CD14-positive monocyte (primary cell): ENCODE measurements around the gene DOCK10. TPM values are rescaled to one million over a fixed set of nuclear protein-coding genes. Genes with fewer than 3 reads are reported as not detected.

Experiments used
- DNase-seq, 3 donors: peaks; one replicate each; pipeline ENCODE4 v3.0.0-alpha.2; 2011 to 2022
- H2AFZ ChIP-seq: 2 replicates; pipeline ENCODE4 v1.6.0; 2012; ENCODE audit warnings: mild to moderate bottlenecking, low read depth, low read length, inconsistent platforms; ENCODE audit not compliant: insufficient read depth, poor library complexity, severe bottlenecking
- H3K27ac ChIP-seq, 2 donors: 1 replicate in 1 of 2; 2 replicates in 1 of 2; pipeline ENCODE4 v1.5.1; 2012 to 2013; ENCODE audit warnings: low read length in 2 of 2, control low read depth in 1 of 2, inconsistent platforms in 1 of 2, low read depth in 1 of 2, mild to moderate bottlenecking in 1 of 2
- H3K27me3 ChIP-seq, 2 donors: one replicate each; pipeline versions ENCODE4 v1.6.0 to v1.6.1; 2011 to 2013; ENCODE audit warnings: low read length in 2 of 2; ENCODE audit not compliant: control insufficient read depth in 2 of 2, insufficient read depth in 2 of 2
- H3K36me3 ChIP-seq, 2 donors: replicated peaks in 1 of 2; 1 replicate in 1 of 2; 2 replicates in 1 of 2; pipeline versions ENCODE4 v1.5.1 to v1.6.1; 2012 to 2013; ENCODE audit warnings: low read length in 2 of 2, control low read depth in 1 of 2, inconsistent platforms in 1 of 2, mild to moderate bottlenecking in 1 of 2; ENCODE audit not compliant: insufficient read depth in 2 of 2, control insufficient read depth in 1 of 2
- H3K4me1 ChIP-seq, 2 donors: 1 replicate in 1 of 2; 2 replicates in 1 of 2; pipeline versions ENCODE4 v1.5.1 to v1.6.1; 2012 to 2013; ENCODE audit warnings: low read length in 2 of 2, control low read depth in 1 of 2, inconsistent platforms in 1 of 2, mild to moderate bottlenecking in 1 of 2, moderate library complexity in 1 of 2; ENCODE audit not compliant: insufficient read depth in 2 of 2, control insufficient read depth in 1 of 2
- H3K4me2 ChIP-seq: replicated peaks from 2 replicates; pipeline ENCODE3; 2012; ENCODE audit warnings: low read length, moderate library complexity, mild to moderate bottlenecking; ENCODE audit not compliant: poor library complexity, severe bottlenecking; ENCODE audit errors: extremely low read depth
- H3K4me3 ChIP-seq, 3 experiments: fragments of 200-600 bp in 1 of 3; sonication (generic) in 1 of 3; replicated peaks in 1 of 3; 1 replicate in 2 of 3; 2 replicates in 1 of 3; pipeline ENCODE4 v1.5.1; 2011 to 2013; ENCODE audit warnings: low read length in 3 of 3, mild to moderate bottlenecking in 3 of 3, control low read depth in 2 of 3, low read depth in 2 of 3, inconsistent platforms in 1 of 3, moderate library complexity in 1 of 3
- H3K79me2 ChIP-seq: 2 replicates; pipeline ENCODE4 v1.6.0; 2012; ENCODE audit warnings: mild to moderate bottlenecking, control low read depth, inconsistent platforms, low read length, moderate library complexity; ENCODE audit not compliant: insufficient read depth
- H3K9ac ChIP-seq: 2 replicates; pipeline ENCODE4 v1.6.0; 2017; ENCODE audit warnings: low read length, mild to moderate bottlenecking; ENCODE audit not compliant: insufficient read depth, poor library complexity, severe bottlenecking
- H3K9me3 ChIP-seq, 2 donors: replicated peaks in 1 of 2; 1 replicate in 1 of 2; 2 replicates in 1 of 2; pipeline versions ENCODE4 v1.5.1 to v1.6.1; 2012 to 2013; ENCODE audit warnings: low read length in 2 of 2, control low read depth in 1 of 2; ENCODE audit not compliant: control insufficient read depth in 1 of 2, insufficient read depth in 1 of 2
- H4K20me1 ChIP-seq: 2 replicates; pipeline ENCODE4 v1.6.0; 2012; ENCODE audit warnings: mild to moderate bottlenecking, low read length, control low read depth, moderate library complexity; ENCODE audit not compliant: insufficient read depth
- H3K27ac Mint-ChIP-seq, 7 donors: one replicate each; pipeline ENCODE4 v1.8.0; 2020; ENCODE audit warnings: mild to moderate bottlenecking in 7 of 7, mixed read lengths in 7 of 7, moderate library complexity in 6 of 7, inconsistent platforms in 2 of 7
- H3K27me3 Mint-ChIP-seq, 3 donors: one replicate each; pipeline ENCODE4 v1.8.0; 2021 to 2022; ENCODE audit warnings: low read depth in 3 of 3, mild to moderate bottlenecking in 3 of 3, mixed read lengths in 3 of 3, moderate library complexity in 3 of 3, inconsistent platforms in 1 of 3
- H3K36me3 Mint-ChIP-seq, 2 donors: one replicate each; pipeline ENCODE4 v1.8.0; 2020; ENCODE audit warnings: mixed read lengths in 2 of 2, inconsistent platforms in 1 of 2, mild to moderate bottlenecking in 1 of 2
- H3K4me1 Mint-ChIP-seq: one replicate; pipeline ENCODE4 v1.8.0; 2020; ENCODE audit warnings: mild to moderate bottlenecking, mixed read lengths
- H3K4me3 Mint-ChIP-seq, 2 donors: one replicate each; pipeline ENCODE4 v1.8.0; 2020; ENCODE audit warnings: mild to moderate bottlenecking in 2 of 2, mixed read lengths in 2 of 2, moderate library complexity in 1 of 2
- H3K9me3 Mint-ChIP-seq, 7 donors: one replicate each; pipeline ENCODE4 v1.8.0; 2020 to 2022; ENCODE audit warnings: mixed read lengths in 7 of 7, mild to moderate bottlenecking in 6 of 7, moderate library complexity in 6 of 7, inconsistent platforms in 2 of 7
- CTCF ChIP-seq: fragments of 200-600 bp; IDR thresholded peaks from one replicate; pipeline ENCODE4 v1.8.0; 2022; ENCODE audit warnings: antibody characterized with exemption, mild to moderate bottlenecking
- WGBS: methylation state at CpG from one replicate; pipeline ENCODE4 v1.1.5; 2013; ENCODE audit warnings: missing lambda C conversion rate; ENCODE audit not compliant: insufficient coverage; 5-methylcytosine and 5-hydroxymethylcytosine counted together
- intact Hi-C, 2 donors: fragments of 100-400 bp; cut with micrococcal nuclease; formaldehyde crosslinking; loops; one replicate each; pipeline versions ENCODE4 v1.15.0 to v1.15.1; 2023
- polyA plus RNA-seq, 3 donors: library from polyadenylated mRNA; depleted of rRNA in 1 of 3; unstranded in 2 of 3; stranded (reverse) in 1 of 3; fragments of 300-500 nt in 2 of 3; fragments of >200 nt in 1 of 3; fragmentation: Illumina TruSeq in 2 of 3; gene quantifications; 1 replicate in 2 of 3; 2 replicates in 1 of 3; pipeline ENCODE4 v1.2.3, GENCODE V29; 2012 to 2021

The DOCK10 gene
- polyA plus RNA-seq, 3 donors, result 9.5 to 30.9 (median 16.5) TPM

- no peak overlapping the region for H3K4me3 Mint-ChIP-seq
- H3K9me3 Mint-ChIP-seq, result no peaks in the 10 kb centered on the region
- no peak overlapping the region for H3K27ac ChIP-seq
- H3K36me3 Mint-ChIP-seq, result peaks cover 3 to 5% of the 10 kb centered on the region in 2 donors
- H3K9me3 ChIP-seq, result no peaks in the 10 kb centered on the region
- H3K79me2 ChIP-seq, result peaks cover 97% of the 10 kb centered on the region
- no peak for DNase-seq
- no peaks in the 10 kb centered on the region for H3K27me3 Mint-ChIP-seq
- H3K27ac Mint-ChIP-seq, result peak overlapping the region in 1 of 7 donors; percentile 21
- H3K4me2 ChIP-seq, result no peak overlapping the region
- TF ChIP-seq CTCF, result no peak
- H3K36me3 ChIP-seq, result no peaks in the 10 kb centered on the region
- H4K20me1 ChIP-seq, result peaks cover 74% of the 10 kb centered on the region
- intact Hi-C loops, result no loop called here
- peaks cover 39% of the 10 kb centered on the region for H3K4me1 Mint-ChIP-seq
- H3K27me3 ChIP-seq, result no peaks in the 10 kb centered on the region
- no CpG with 5 or more reads among the region's 3 CpGs for WGBS
- H3K4me1 ChIP-seq, result peaks cover 19 to 36% of the 10 kb centered on the region in 2 donors
- no peak overlapping the region for H2AFZ ChIP-seq
- H3K4me3 ChIP-seq, result no peak overlapping the region
- H3K9ac ChIP-seq, result no peak overlapping the region
These were observed 22.0 kb downstream of the DOCK10 start for GRCh38 chr2:225020168-225020849.

GRCh38 chr2:225019105-225019504 is 23.2 kb downstream of the DOCK10 start:
- peaks cover 32% of the 10 kb centered on the region for H3K4me1 Mint-ChIP-seq
- TF ChIP-seq CTCF, result no peak
- 20% methylated on average over 1 of the region's 4 CpGs for WGBS

More at GRCh38 chr2:225019105-225019504, 23.2 kb downstream of the DOCK10 start:
- no peak for DNase-seq
- peaks cover 3 to 5% of the 10 kb centered on the region in 2 donors for H3K36me3 Mint-ChIP-seq
- Histone ChIP-seq H3K36me3 (no peaks in the 10 kb centered on the region), H3K27me3 (no peaks in the 10 kb centered on the region), H3K79me2 (peaks cover 95% of the 10 kb centered on the region), H4K20me1 (peaks cover 66% of the 10 kb centered on the region), H3K4me3 (no peak overlapping the region), H3K4me2 (no peak overlapping the region), H2AFZ (no peak overlapping the region), H3K4me1 (peaks cover 10 to 28% of the 10 kb centered on the region in 2 donors), H3K27ac (no peak overlapping the region), H3K9ac (no peak overlapping the region), H3K9me3 (no peaks in the 10 kb centered on the region)
- H3K9me3 Mint-ChIP-seq, result no peaks in the 10 kb centered on the region
- no peak overlapping the region for H3K4me3 Mint-ChIP-seq
- H3K27me3 Mint-ChIP-seq, result no peaks in the 10 kb centered on the region
- intact Hi-C loops, result no loop called here
- no peak overlapping the region for H3K27ac Mint-ChIP-seq
